ENCODE results near the gene TMEM94. TPM values are rescaled to one million over a fixed set of nuclear protein-coding genes. Genes with fewer than 3 reads are reported as not detected.

TMEM94 gene
- total RNA-seq (ENCODE audit: unreplicated experiment), result 111 TPM
- long read RNA-seq, partial matches to known transcripts, result 6 of 10 reads
- long read RNA-seq, other reads (novel, unspliced or antisense), result 4 of 10 reads

GRCh38 chr17:75456417-75457046 is at the start of gene TMEM94:
TMEM94 (plus strand) TSS chr17:75456635; CDS start chr17:75471906, 15,271 bp downstream.
- H3K27me3 Mint-ChIP-seq (ENCODE audit: unreplicated experiment), result no peaks in the 10 kb centered on the region
- TF ChIP-seq, protein P1, sequence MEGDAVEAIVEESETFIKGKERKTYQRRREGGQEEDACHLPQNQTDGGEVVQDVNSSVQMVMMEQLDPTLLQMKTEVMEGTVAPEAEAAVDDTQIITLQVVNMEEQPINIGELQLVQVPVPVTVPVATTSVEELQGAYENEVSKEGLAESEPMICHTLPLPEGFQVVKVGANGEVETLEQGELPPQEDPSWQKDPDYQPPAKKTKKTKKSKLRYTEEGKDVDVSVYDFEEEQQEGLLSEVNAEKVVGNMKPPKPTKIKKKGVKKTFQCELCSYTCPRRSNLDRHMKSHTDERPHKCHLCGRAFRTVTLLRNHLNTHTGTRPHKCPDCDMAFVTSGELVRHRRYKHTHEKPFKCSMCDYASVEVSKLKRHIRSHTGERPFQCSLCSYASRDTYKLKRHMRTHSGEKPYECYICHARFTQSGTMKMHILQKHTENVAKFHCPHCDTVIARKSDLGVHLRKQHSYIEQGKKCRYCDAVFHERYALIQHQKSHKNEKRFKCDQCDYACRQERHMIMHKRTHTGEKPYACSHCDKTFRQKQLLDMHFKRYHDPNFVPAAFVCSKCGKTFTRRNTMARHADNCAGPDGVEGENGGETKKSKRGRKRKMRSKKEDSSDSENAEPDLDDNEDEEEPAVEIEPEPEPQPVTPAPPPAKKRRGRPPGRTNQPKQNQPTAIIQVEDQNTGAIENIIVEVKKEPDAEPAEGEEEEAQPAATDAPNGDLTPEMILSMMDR (IDR thresholded peaks at IDR 0.05; ENCODE audit: unreplicated experiment), result no peak
- no peaks in the 10 kb centered on the region for H3K36me3 Mint-ChIP-seq (ENCODE audit: low read depth, unreplicated experiment)
- DNase-seq (ENCODE audit: low spot score), result peak; percentile 87
- H3K4me3 Mint-ChIP-seq (ENCODE audit: unreplicated experiment), result peak within 1 kb of the TSS; percentile 93
- no peaks in the 10 kb centered on the region for H3K9me3 Mint-ChIP-seq (ENCODE audit: unreplicated experiment)
- peak within 1 kb of the TSS; percentile 93 for H3K27ac Mint-ChIP-seq (ENCODE audit: unreplicated experiment)
- peaks cover 26% of the 10 kb centered on the region for H3K4me1 Mint-ChIP-seq (ENCODE audit: unreplicated experiment)

- TF ChIP-seq, protein P1 (IDR thresholded peaks at IDR 0.05; ENCODE audit: unreplicated experiment), result no peak
- H3K36me3 Mint-ChIP-seq (ENCODE audit: low read depth, unreplicated experiment), result no peaks in the 10 kb centered on the region
- no peak overlapping the region for H3K4me3 Mint-ChIP-seq (ENCODE audit: unreplicated experiment)
- H3K4me1 Mint-ChIP-seq (ENCODE audit: unreplicated experiment), result peaks cover 17% of the 10 kb centered on the region
- no peak for DNase-seq (ENCODE audit: low spot score)
- H3K27ac Mint-ChIP-seq (ENCODE audit: unreplicated experiment), result no peak overlapping the region
- H3K27me3 Mint-ChIP-seq (ENCODE audit: unreplicated experiment), result peaks cover 10% of the 10 kb centered on the region
- H3K9me3 Mint-ChIP-seq (ENCODE audit: unreplicated experiment), result no peaks in the 10 kb centered on the region
These were observed 48.6 kb upstream of the TMEM94 start for GRCh38 chr17:75407655-75408352.

- no peak overlapping the region for H3K27ac Mint-ChIP-seq (ENCODE audit: unreplicated experiment)
- peaks cover 10% of the 10 kb centered on the region for H3K27me3 Mint-ChIP-seq (ENCODE audit: unreplicated experiment)
- H3K36me3 Mint-ChIP-seq (ENCODE audit: low read depth, unreplicated experiment), result no peaks in the 10 kb centered on the region
- DNase-seq (ENCODE audit: low spot score), result no peak
- no peak overlapping the region for H3K4me3 Mint-ChIP-seq (ENCODE audit: unreplicated experiment)
- no peaks in the 10 kb centered on the region for H3K9me3 Mint-ChIP-seq (ENCODE audit: unreplicated experiment)
- TF ChIP-seq, protein P1 (IDR thresholded peaks at IDR 0.05; ENCODE audit: unreplicated experiment), result no peak
- peaks cover 9% of the 10 kb centered on the region for H3K4me1 Mint-ChIP-seq (ENCODE audit: unreplicated experiment)
These were observed 46.3 kb upstream of the TMEM94 start for GRCh38 chr17:75410141-75410540.

DNA sequence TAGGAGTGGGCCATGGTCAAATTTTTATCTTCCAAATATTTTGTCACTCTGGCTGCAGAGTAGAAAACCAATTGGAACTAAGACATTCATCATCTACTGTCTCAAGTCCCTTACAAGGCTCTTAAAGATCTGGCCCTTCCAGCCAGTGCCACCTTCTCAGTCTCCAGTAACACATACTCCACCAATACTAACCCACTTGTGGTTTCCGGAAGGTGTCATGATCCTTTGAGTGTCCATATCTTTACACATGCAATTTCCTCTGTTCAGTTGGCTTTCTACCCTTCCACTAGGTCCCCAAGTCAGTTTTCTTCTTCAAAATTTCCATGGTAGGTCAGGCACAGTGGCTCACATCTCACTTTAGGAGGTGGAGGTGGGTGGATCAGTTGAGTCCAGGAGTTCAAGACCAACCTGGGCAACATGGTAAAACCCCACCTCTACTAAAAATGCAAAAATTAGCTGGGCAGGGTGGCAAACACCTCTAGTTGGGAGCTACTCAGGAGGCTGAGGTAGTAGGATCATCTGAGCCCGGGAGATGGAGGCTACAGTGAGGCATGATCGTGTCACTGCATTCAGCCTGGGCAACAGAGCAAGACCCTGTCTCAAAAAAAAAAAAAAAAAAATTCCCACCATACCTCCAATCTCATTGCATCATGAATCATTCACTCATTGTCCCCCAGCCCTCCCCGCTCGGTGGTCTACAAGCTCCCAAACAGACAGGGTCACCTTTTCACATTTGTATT is 44.9 kb upstream of the TMEM94 start:
- no peaks in the 10 kb centered on the region for H3K36me3 Mint-ChIP-seq (ENCODE audit: low read depth, unreplicated experiment)
- H3K9me3 Mint-ChIP-seq (ENCODE audit: unreplicated experiment), result no peaks in the 10 kb centered on the region
- H3K27ac Mint-ChIP-seq (ENCODE audit: unreplicated experiment), result no peak overlapping the region
- TF ChIP-seq, protein P1 (IDR thresholded peaks at IDR 0.05; ENCODE audit: unreplicated experiment), result no peak
- DNase-seq (ENCODE audit: low spot score), result no peak
- H3K27me3 Mint-ChIP-seq (ENCODE audit: unreplicated experiment), result peaks cover 12% of the 10 kb centered on the region
- peaks cover 9% of the 10 kb centered on the region for H3K4me1 Mint-ChIP-seq (ENCODE audit: unreplicated experiment)
- no peak overlapping the region for H3K4me3 Mint-ChIP-seq (ENCODE audit: unreplicated experiment)

Data from endothelial cell (in vitro differentiated cells).